ENCODE results near the gene ILDR1.

Gene ILDR1

GRCh38 chr3:121995161-121996137 is 26.6 kb downstream of the ILDR1 start:
- Histone ChIP-seq H3K36me3 (replicated peaks) (no peaks in the 10 kb centered on the region), H3K4me1 (no peaks in the 10 kb centered on the region), H3K27me3 (ENCODE audit: low read depth) (no peaks in the 10 kb centered on the region; the same call in 1 of the 2 replicates), H3K4me3 (no peak overlapping the region), H3K9me3 (no peaks in the 10 kb centered on the region)
- DNase-seq (ENCODE audit: low spot score in 2 of 2), result peak; percentile 28 to 70
- in situ Hi-C loops (cut with MboI; ENCODE audit: low sequenced_read_pairs), result no loop called here

- no peaks in the 10 kb centered on the region for H3K4me1 ChIP-seq
- no peak overlapping the region for H3K4me3 ChIP-seq
- H3K27me3 ChIP-seq (ENCODE audit: low read depth), result no peaks in the 10 kb centered on the region; the same call in 1 of the 2 replicates
- no peaks in the 10 kb centered on the region for H3K9me3 ChIP-seq
- H3K36me3 ChIP-seq (replicated peaks), result no peaks in the 10 kb centered on the region
- in situ Hi-C loops (cut with MboI; ENCODE audit: low sequenced_read_pairs), result no loop called here
- no peak for DNase-seq (ENCODE audit: low spot score in 2 of 2)
Observed at GRCh38 chr3:121994551-121994950, 27.5 kb downstream of the ILDR1 start.

GRCh38 chr3:121992601-121993560 is 29.2 kb downstream of the ILDR1 start:
- no peaks in the 10 kb centered on the region; the same call in 1 of the 2 replicates for H3K27me3 ChIP-seq (ENCODE audit: low read depth)
- no peaks in the 10 kb centered on the region for H3K4me1 ChIP-seq
- H3K9me3 ChIP-seq, result no peaks in the 10 kb centered on the region
- no peak for DNase-seq (ENCODE audit: low spot score in 2 of 2)
- in situ Hi-C loops (cut with MboI; ENCODE audit: low sequenced_read_pairs), result no loop called here
- no peak overlapping the region for H3K4me3 ChIP-seq
- no peaks in the 10 kb centered on the region for H3K36me3 ChIP-seq (replicated peaks)

DNA sequence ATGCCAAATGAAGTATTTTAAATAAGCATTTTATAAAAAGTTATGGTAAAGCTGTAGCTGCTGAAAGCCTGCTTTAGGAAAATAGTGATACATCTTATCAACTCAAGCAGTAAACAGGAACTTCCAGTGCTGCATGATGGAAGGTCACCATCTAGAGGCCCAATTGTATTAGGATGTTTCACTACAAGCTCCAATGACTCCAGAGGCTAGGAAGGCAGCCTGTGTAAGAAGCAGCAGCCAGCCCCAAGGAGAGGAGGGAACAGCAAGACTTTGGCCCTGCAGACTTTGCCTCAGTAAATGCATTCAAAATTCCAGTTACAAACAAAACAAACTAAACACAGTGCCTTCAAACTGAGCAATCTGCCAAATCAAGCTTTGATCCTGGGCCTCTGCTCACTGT is 32.1 kb downstream of the ILDR1 start:
- no peaks in the 10 kb centered on the region for H3K9me3 ChIP-seq
- in situ Hi-C loops (cut with MboI; ENCODE audit: low sequenced_read_pairs), result no loop called here
- DNase-seq (ENCODE audit: low spot score in 2 of 2), result no peak
- H3K4me1 ChIP-seq, result no peaks in the 10 kb centered on the region
- H3K36me3 ChIP-seq (replicated peaks), result no peaks in the 10 kb centered on the region
- H3K4me3 ChIP-seq, result no peak overlapping the region
- H3K27me3 ChIP-seq (ENCODE audit: low read depth), result no peaks in the 10 kb centered on the region; the same call in 1 of the 2 replicates

DNA sequence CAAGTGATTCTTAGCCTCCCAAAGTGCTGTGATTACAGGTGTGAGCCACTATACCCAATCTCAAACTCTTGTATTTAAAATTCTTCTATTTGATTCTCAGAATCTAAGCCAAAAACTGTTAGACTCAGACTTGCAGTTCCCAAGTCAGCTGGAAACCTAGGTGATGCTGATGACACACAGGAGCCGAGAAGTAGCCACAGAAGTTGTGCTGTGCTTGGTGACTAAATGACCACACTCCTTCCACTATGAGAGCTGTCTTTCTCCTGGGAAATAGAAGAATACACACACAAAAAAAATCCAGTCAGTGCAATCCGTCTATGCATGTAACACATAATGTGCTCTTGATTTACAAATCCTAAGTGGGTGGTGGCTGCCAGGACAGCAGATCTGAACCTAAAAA is 33.9 kb downstream of the ILDR1 start:
- in situ Hi-C loops (cut with MboI; ENCODE audit: low sequenced_read_pairs), result no loop called here
- DNase-seq (ENCODE audit: low spot score in 2 of 2), result no peak
- no peaks in the 10 kb centered on the region for H3K4me1 ChIP-seq
- no peaks in the 10 kb centered on the region for H3K9me3 ChIP-seq
- H3K27me3 ChIP-seq (ENCODE audit: low read depth), result no peaks in the 10 kb centered on the region; the same call in 1 of the 2 replicates
- H3K36me3 ChIP-seq (replicated peaks), result no peaks in the 10 kb centered on the region
- H3K4me3 ChIP-seq, result no peak overlapping the region

GRCh38 chr3:121985846-121986245 is 36.2 kb downstream of the ILDR1 start:
- Histone ChIP-seq H3K9me3 (no peaks in the 10 kb centered on the region), H3K4me1 (no peaks in the 10 kb centered on the region), H3K36me3 (replicated peaks) (no peaks in the 10 kb centered on the region), H3K27me3 (ENCODE audit: low read depth) (no peaks in the 10 kb centered on the region; the same call in 1 of the 2 replicates), H3K4me3 (no peak overlapping the region)
- no peak for DNase-seq (ENCODE audit: low spot score in 2 of 2)
- in situ Hi-C loops (cut with MboI; ENCODE audit: low sequenced_read_pairs), result no loop called here

DNA sequence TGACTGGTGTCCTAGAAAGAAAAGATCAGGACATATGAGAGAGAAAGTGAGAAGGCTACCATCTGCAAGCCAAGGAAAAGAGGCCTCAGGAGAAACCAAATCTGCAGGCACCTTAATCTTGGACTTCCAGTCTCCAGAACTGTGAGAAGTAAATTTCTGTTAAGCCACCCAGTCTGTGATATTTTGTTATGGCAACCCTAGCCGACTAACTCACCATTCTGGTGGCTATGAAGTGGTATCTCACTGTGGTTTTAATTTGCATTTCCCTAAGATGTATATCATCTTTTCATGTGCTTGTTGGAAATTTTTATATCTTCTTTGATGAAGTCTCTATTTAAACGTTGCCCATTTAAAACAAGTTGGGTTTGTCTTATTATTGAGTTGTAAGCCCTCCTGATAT is 40.6 kb downstream of the ILDR1 start:
- Histone ChIP-seq H3K36me3 (replicated peaks) (no peaks in the 10 kb centered on the region), H3K4me1 (no peaks in the 10 kb centered on the region), H3K4me3 (no peak overlapping the region), H3K27me3 (ENCODE audit: low read depth) (no peaks in the 10 kb centered on the region), H3K9me3 (no peaks in the 10 kb centered on the region)
- in situ Hi-C loops (cut with MboI; ENCODE audit: low sequenced_read_pairs), result no loop called here
- DNase-seq (ENCODE audit: low spot score in 2 of 2), result no peak

- Histone ChIP-seq H3K27me3 (ENCODE audit: low read depth) (no peaks in the 10 kb centered on the region), H3K9me3 (no peaks in the 10 kb centered on the region), H3K4me3 (no peak overlapping the region), H3K4me1 (no peaks in the 10 kb centered on the region), H3K36me3 (replicated peaks) (no peaks in the 10 kb centered on the region)
- no peak for DNase-seq (ENCODE audit: low spot score in 2 of 2)
- in situ Hi-C loops (cut with MboI; ENCODE audit: low sequenced_read_pairs), result no loop called here
Observed at GRCh38 chr3:121980450-121980796, 41.6 kb downstream of the ILDR1 start.

DNA sequence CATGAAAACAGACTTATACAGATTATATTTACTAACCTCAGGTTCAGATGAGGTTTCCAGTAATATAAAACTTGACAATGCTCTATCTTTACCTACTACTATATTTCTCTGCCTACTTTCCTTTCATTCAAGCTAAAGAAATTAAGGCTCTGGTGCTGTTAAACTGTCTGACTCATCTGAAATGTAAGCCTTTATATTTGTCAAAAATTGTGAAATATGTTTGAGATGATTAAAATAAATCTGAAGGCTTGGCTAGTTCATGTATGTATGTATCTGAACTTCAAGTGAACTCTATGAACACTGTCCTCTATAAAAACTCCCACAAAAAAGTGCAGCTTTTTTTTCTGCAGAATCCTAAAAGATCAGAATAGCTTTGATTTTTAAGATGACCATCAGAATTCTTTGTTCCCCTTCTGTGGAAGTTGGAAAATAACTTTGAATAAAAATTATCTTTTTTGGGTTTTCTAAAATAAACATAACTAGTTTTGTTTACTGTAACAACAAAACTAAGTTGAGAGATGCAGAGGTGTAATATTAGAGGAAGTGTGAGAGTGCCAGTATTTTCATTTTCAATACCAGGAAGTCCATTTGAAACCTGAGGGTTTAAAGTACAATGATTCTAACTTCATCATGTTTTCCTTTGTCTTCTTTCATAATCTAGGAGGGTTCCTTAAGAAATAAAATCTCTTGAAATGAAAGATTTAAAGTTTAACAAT is 42.2 kb downstream of the ILDR1 start:
- no peak overlapping the region for H3K4me3 ChIP-seq
- DNase-seq (ENCODE audit: low spot score in 2 of 2), result no peak
- H3K9me3 ChIP-seq, result no peaks in the 10 kb centered on the region
- no peaks in the 10 kb centered on the region for H3K4me1 ChIP-seq
- in situ Hi-C loops (cut with MboI; ENCODE audit: low sequenced_read_pairs), result no loop called here
- H3K27me3 ChIP-seq (ENCODE audit: low read depth), result no peaks in the 10 kb centered on the region
- no peaks in the 10 kb centered on the region for H3K36me3 ChIP-seq (replicated peaks)

DNA sequence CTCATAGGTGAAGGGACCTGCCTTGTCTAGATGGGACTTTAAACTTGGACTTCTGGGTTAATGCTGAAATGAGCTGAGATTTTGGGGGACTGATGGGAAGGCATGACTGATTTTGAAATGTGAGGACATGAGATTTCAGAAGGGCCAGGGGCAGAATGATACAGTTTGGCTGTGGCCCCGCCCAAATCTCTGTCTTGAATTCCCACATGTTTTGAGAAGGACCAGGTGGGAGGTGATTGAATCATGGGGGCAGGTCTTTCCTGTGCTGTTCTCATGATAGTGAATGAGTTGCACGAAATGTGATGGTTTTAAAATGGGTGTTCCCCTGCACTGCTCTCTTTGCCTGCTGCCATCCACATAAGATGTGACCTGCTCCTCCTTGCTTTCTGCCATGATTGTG is 42.8 kb downstream of the ILDR1 start:
- no peaks in the 10 kb centered on the region for H3K9me3 ChIP-seq
- DNase-seq (ENCODE audit: low spot score in 2 of 2), result no peak
- H3K27me3 ChIP-seq (ENCODE audit: low read depth), result no peaks in the 10 kb centered on the region
- in situ Hi-C loops (cut with MboI; ENCODE audit: low sequenced_read_pairs), result no loop called here
- no peak overlapping the region for H3K4me3 ChIP-seq
- H3K36me3 ChIP-seq (replicated peaks), result no peaks in the 10 kb centered on the region
- no peaks in the 10 kb centered on the region for H3K4me1 ChIP-seq

GRCh38 chr3:121976727-121977126 is 45.3 kb downstream of the ILDR1 start:
- Histone ChIP-seq H3K36me3 (replicated peaks) (no peaks in the 10 kb centered on the region), H3K4me1 (no peaks in the 10 kb centered on the region), H3K9me3 (no peaks in the 10 kb centered on the region), H3K27me3 (ENCODE audit: low read depth) (no peaks in the 10 kb centered on the region), H3K4me3 (no peak overlapping the region)
- DNase-seq (ENCODE audit: low spot score in 2 of 2), result no peak
- in situ Hi-C loops (cut with MboI; ENCODE audit: low sequenced_read_pairs), result no loop called here

DNA sequence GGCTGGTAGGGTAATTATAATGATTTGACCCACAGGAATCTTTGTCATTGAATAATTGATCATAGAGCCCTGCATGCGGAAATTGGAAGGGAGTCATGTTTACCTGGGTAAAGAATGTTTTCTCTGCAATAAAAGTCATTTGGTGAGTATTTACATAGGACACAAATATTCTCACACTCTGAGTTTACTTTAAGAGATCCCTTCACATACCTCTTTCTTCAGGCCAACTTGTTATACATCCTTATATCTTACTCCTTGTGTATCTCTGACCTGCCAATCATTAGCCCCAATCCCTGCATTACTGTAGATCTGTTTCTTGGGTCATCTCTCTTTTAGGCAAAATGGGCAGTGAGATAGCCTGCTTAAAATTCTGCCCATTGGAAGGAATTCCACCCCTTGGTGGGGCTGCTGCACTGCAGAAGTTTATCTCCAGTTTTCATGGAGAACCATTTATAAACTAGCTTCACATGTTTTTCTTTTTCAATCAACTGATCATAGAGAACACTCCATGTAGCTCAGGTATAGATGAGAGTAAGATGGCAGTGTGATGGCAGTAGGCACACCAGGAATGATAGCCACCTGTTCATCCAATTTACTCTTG is 46.2 kb downstream of the ILDR1 start:
- no peaks in the 10 kb centered on the region for H3K27me3 ChIP-seq (ENCODE audit: low read depth)
- no peak for DNase-seq (ENCODE audit: low spot score in 2 of 2)
- H3K4me1 ChIP-seq, result no peaks in the 10 kb centered on the region
- in situ Hi-C loops (cut with MboI; ENCODE audit: low sequenced_read_pairs), result no loop called here
- H3K9me3 ChIP-seq, result no peaks in the 10 kb centered on the region
- no peaks in the 10 kb centered on the region for H3K36me3 ChIP-seq (replicated peaks)
- H3K4me3 ChIP-seq, result no peak overlapping the region

DNA sequence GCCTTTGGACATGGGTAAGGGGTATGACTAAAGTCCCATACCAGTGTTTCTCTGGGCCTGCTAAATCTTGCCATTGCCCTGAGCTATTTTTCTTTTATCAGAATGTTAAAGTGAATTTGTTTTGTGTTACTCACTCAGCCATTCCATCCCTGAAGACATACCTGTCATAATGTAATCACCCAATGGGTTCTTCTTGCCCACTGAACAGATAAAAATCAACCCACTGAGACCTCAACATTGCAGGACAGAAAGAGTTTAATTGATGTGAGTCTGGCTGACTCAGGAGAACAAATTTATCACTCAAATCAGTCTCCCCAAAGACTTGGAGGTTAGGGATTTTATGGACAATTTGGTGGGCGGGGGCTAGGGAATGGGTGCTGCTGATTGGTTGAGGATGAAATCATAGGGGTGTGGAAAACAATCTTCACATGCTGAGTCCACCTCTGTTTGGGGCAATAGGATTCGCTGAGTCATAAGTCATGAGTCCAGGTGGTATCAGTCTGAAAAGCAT is 47.4 kb downstream of the ILDR1 start:
- in situ Hi-C loops (cut with MboI; ENCODE audit: low sequenced_read_pairs), result no loop called here
- Histone ChIP-seq H3K36me3 (replicated peaks) (no peaks in the 10 kb centered on the region), H3K4me1 (no peaks in the 10 kb centered on the region), H3K4me3 (no peak overlapping the region), H3K27me3 (ENCODE audit: low read depth) (no peaks in the 10 kb centered on the region), H3K9me3 (no peaks in the 10 kb centered on the region)
- no peak for DNase-seq (ENCODE audit: low spot score in 2 of 2)

Measured in HAP-1 (cell line).